IPS DF 6.9 (cell line): ENCODE results near the gene CCDC81.
"Not testable (repeated sequence)": the region's sequence is repeated elsewhere in the genome, so short reads cannot be mapped to it uniquely, and the experiment has no call there.

Experiments used
- DNase-seq: peaks from one replicate; pipeline ENCODE4 v3.0.0-alpha.2; 2013; ENCODE audit warnings: low read depth, low spot score
- H3K27ac ChIP-seq: one replicate; pipeline ENCODE4 v1.5.1; 2013; ENCODE audit warnings: low read length, control low read depth
- H3K27me3 ChIP-seq: 2 replicates; pipeline ENCODE4 v1.6.1; 2013; ENCODE audit warnings: mild to moderate bottlenecking, low read length; ENCODE audit not compliant: control insufficient read depth, insufficient read depth
- H3K36me3 ChIP-seq: 2 replicates; pipeline ENCODE4 v1.6.1; 2013; ENCODE audit warnings: low read length; ENCODE audit not compliant: control insufficient read depth, insufficient read depth
- H3K4me1 ChIP-seq: 2 replicates; pipeline ENCODE4 v1.6.1; 2013; ENCODE audit warnings: low read length; ENCODE audit not compliant: control insufficient read depth, insufficient read depth
- H3K4me3 ChIP-seq: 2 replicates; pipeline ENCODE4 v1.5.1; 2013; ENCODE audit warnings: mild to moderate bottlenecking, low read length
- H3K9me3 ChIP-seq: 2 replicates; pipeline ENCODE4 v1.6.1; 2013; ENCODE audit warnings: low read length, inconsistent platforms; ENCODE audit not compliant: control insufficient read depth, insufficient read depth
- WGBS: extraction: QIAGEN DNeasy Blood & Tissue Kit; methylation state at CpG from one replicate; pipeline ENCODE4 v1.1.7; 2013; ENCODE audit warnings: mixed read lengths, missing lambda C conversion rate; ENCODE audit not compliant: insufficient read length, insufficient coverage; 5-methylcytosine and 5-hydroxymethylcytosine counted together

The CCDC81 gene

GRCh38 chr11:86416494-86416893 lies 41.8 kb downstream of the CCDC81 start:
- WGBS = no CpG with 5 or more reads among the region's 1 CpG
- no peaks in the 10 kb centered on the region for H3K27me3 ChIP-seq
- no peak overlapping the region for H3K27ac ChIP-seq
- no peaks in the 10 kb centered on the region for H3K9me3 ChIP-seq
- no peak for DNase-seq
- H3K4me1 ChIP-seq = no peaks in the 10 kb centered on the region
- no peaks in the 10 kb centered on the region for H3K36me3 ChIP-seq
- no peak overlapping the region for H3K4me3 ChIP-seq

- not testable (repeated sequence) for H3K4me3 ChIP-seq, H3K36me3 ChIP-seq, H3K27ac ChIP-seq, H3K4me1 ChIP-seq, H3K27me3 ChIP-seq, H3K9me3 ChIP-seq, DNase-seq
- no CpG with 5 or more reads among the region's 9 CpGs for WGBS
Observed at GRCh38 chr11:86416951-86417350, 42.3 kb downstream of the CCDC81 start.

GRCh38 chr11:86418106-86418505 lies 43.4 kb downstream of the CCDC81 start:
- Histone ChIP-seq H3K27me3 (no peaks in the 10 kb centered on the region), H3K4me1 (no peaks in the 10 kb centered on the region), H3K36me3 (no peaks in the 10 kb centered on the region), H3K4me3 (no peak overlapping the region), H3K9me3 (no peaks in the 10 kb centered on the region), H3K27ac (no peak overlapping the region)
- DNase-seq = no peak
- WGBS = no CpG with 5 or more reads among the region's 3 CpGs

GRCh38 chr11:86418513-86418912 lies 43.8 kb downstream of the CCDC81 start:
- Histone ChIP-seq H3K9me3 (no peaks in the 10 kb centered on the region), H3K27me3 (no peaks in the 10 kb centered on the region), H3K4me1 (no peaks in the 10 kb centered on the region), H3K27ac (no peak overlapping the region), H3K36me3 (no peaks in the 10 kb centered on the region), H3K4me3 (no peak overlapping the region)
- 100% methylated on average over 2 of the region's 3 CpGs for WGBS
- no peak for DNase-seq

- no peak for DNase-seq
- Histone ChIP-seq H3K27me3 (no peaks in the 10 kb centered on the region), H3K4me1 (no peaks in the 10 kb centered on the region), H3K27ac (no peak overlapping the region), H3K4me3 (no peak overlapping the region), H3K36me3 (no peaks in the 10 kb centered on the region), H3K9me3 (no peaks in the 10 kb centered on the region)
- WGBS = no CpG with 5 or more reads among the region's 2 CpGs
Observed at GRCh38 chr11:86418917-86419316, 44.2 kb downstream of the CCDC81 start.

GRCh38 chr11:86421946-86422345 lies 47.3 kb downstream of the CCDC81 start:
- Histone ChIP-seq H3K4me1 (no peaks in the 10 kb centered on the region), H3K9me3 (no peaks in the 10 kb centered on the region), H3K27ac (no peak overlapping the region), H3K27me3 (no peaks in the 10 kb centered on the region), H3K36me3 (no peaks in the 10 kb centered on the region), H3K4me3 (no peak overlapping the region)
- no CpG with 5 or more reads among the region's 4 CpGs for WGBS
- DNase-seq = no peak

- no peaks in the 10 kb centered on the region for H3K27me3 ChIP-seq
- H3K9me3 ChIP-seq = no peaks in the 10 kb centered on the region
- H3K4me3 ChIP-seq = no peak overlapping the region
- DNase-seq = no peak
- H3K27ac ChIP-seq = no peak overlapping the region
- H3K4me1 ChIP-seq = no peaks in the 10 kb centered on the region
- H3K36me3 ChIP-seq = no peaks in the 10 kb centered on the region
- WGBS = no CpG with 5 or more reads among the region's 12 CpGs
Observed at GRCh38 chr11:86422371-86422770, 47.7 kb downstream of the CCDC81 start.

GRCh38 chr11:86423488-86423887 lies 48.8 kb downstream of the CCDC81 start:
- H3K4me1 ChIP-seq, H3K27ac ChIP-seq, H3K36me3 ChIP-seq, H3K4me3 ChIP-seq, H3K27me3 ChIP-seq, DNase-seq, H3K9me3 ChIP-seq: not testable (repeated sequence)
- WGBS = no CpG with 5 or more reads among the region's 4 CpGs

- Histone ChIP-seq H3K4me1 (no peaks in the 10 kb centered on the region; the same call in 1 of the 2 replicates), H3K4me3 (no peak overlapping the region), H3K36me3 (no peaks in the 10 kb centered on the region), H3K9me3 (no peaks in the 10 kb centered on the region), H3K27ac (no peak overlapping the region), H3K27me3 (no peaks in the 10 kb centered on the region)
- DNase-seq = no peak
Observed at GRCh38 chr11:86427441-86427840, 52.8 kb downstream of the CCDC81 start.

- H3K27me3 ChIP-seq = no peaks in the 10 kb centered on the region
- no peak overlapping the region for H3K4me3 ChIP-seq
- H3K9me3 ChIP-seq = no peaks in the 10 kb centered on the region
- no peaks in the 10 kb centered on the region; the same call in 1 of the 2 replicates for H3K4me1 ChIP-seq
- H3K27ac ChIP-seq = no peak overlapping the region
- WGBS = no CpG with 5 or more reads among the region's 37 CpGs
- H3K36me3 ChIP-seq = no peaks in the 10 kb centered on the region
- no peak for DNase-seq
Observed at GRCh38 chr11:86431258-86431657, 56.6 kb downstream of the CCDC81 start.

- not testable (repeated sequence) for H3K9me3 ChIP-seq, H3K4me1 ChIP-seq, H3K36me3 ChIP-seq, H3K27me3 ChIP-seq, H3K4me3 ChIP-seq, DNase-seq, H3K27ac ChIP-seq
- WGBS = no CpG with 5 or more reads among the region's 38 CpGs
Observed at GRCh38 chr11:86433361-86434095, 58.8 kb downstream of the CCDC81 start.
